HCT116 (cell line): Measurements from ENCODE around the gene MSRB3. TPM values are rescaled to one million over a fixed set of nuclear protein-coding genes. Genes with fewer than 3 reads are reported as not detected.

ENCODE experiments used
- ATAC-seq: fragments of 200-7000 bp; cut with Tn5 transposase; 2 replicates; pipeline ENCODE4 v1.9.1; 2020; ENCODE audit warnings: mild to moderate bottlenecking, moderate library complexity
- BruUV-seq: library from RNA; stranded (reverse); fragments of 400-500 nt; replicated peaks from 2 replicates; lab custom pipeline; 2021; lab: Mats Ljungman, UMichigan
- CTCF ChIA-PET: fragments of 300-600 bp; sonication (Branson Sonifier 250); formaldehyde crosslinking; loops from one replicate; lab custom pipeline; 2021; ENCODE audit warnings: antibody characterized with exemption; lab: Charles Lee
- POLR2A ChIA-PET: fragments of 300-600, 350-600 bp; sonication (Branson Sonifier 250); formaldehyde crosslinking; loops from one replicate; lab custom pipeline; 2021; ENCODE audit warnings: antibody characterized with exemption; lab: Charles Lee
- RAD21 ChIA-PET, 2 experiments: fragments of 300-600 bp; sonication (Branson Sonifier 250); formaldehyde crosslinking; loops; one replicate each; lab custom pipeline; 2023; ENCODE audit warnings: low total read pairs in 2 of 2; ENCODE audit not compliant: uncharacterized antibody in 2 of 2, unreplicated experiment in 2 of 2, low non-redundant PET in 1 of 2; lab: Charles Lee
- DNase-seq: peaks from one replicate; pipeline ENCODE4 v3.0.0-alpha.2; 2010; ENCODE audit warnings: low read depth, low spot score
- H2AFZ ChIP-seq: fragments of 200-600 bp; shearing (Covaris generic), sonication (generic); 2 replicates; pipeline ENCODE4 v1.6.1; 2017; ENCODE audit warnings: low read depth, mixed run types, mixed read lengths, antibody characterized with exemption, low read length; ENCODE audit not compliant: poor library complexity, severe bottlenecking
- H3K27ac ChIP-seq: 2 replicates; pipeline ENCODE4 v1.5.1; 2012; ENCODE audit warnings: low read depth, low read length
- H3K27me3 ChIP-seq: fragments of 200-600 bp; sonication (generic); 2 replicates; pipeline ENCODE4 v1.6.1; 2016; ENCODE audit warnings: mixed run types, low read length, mixed read lengths; ENCODE audit not compliant: insufficient read depth
- H3K36me3 ChIP-seq, 2 experiments: fragments of 200-500 bp in 1 of 2; fragments of 200-600 bp in 1 of 2; sonication (Bioruptor generic) in 1 of 2; sonication (generic) in 1 of 2; 2 replicates each; pipeline versions ENCODE4 v1.5.1 to v1.6.1; 2014 to 2016; ENCODE audit warnings: low read length in 2 of 2, inconsistent platforms in 1 of 2, mixed read lengths in 1 of 2, mixed run types in 1 of 2; ENCODE audit not compliant: insufficient read depth in 2 of 2, control insufficient read depth in 1 of 2
- H3K4me1 ChIP-seq, 2 experiments: fragments of 200-600 bp in 1 of 2; sonication (generic) in 1 of 2; 2 replicates each; pipeline versions ENCODE4 v1.5.1 to v1.6.1; 2012 to 2017; ENCODE audit warnings: low read length in 2 of 2, inconsistent platforms in 1 of 2, mild to moderate bottlenecking in 1 of 2, mixed read lengths in 1 of 2, mixed run types in 1 of 2, moderate library complexity in 1 of 2; ENCODE audit not compliant: insufficient read depth in 2 of 2, control insufficient read depth in 1 of 2
- H3K4me2 ChIP-seq: fragments of 200-600 bp; sonication (generic); 2 replicates; pipeline ENCODE4 v1.6.1; 2017; ENCODE audit warnings: mixed run types, low read length, mixed read lengths
- H3K4me3 ChIP-seq, 2 experiments: fragments of 200-600 bp in 1 of 2; sonication (generic) in 1 of 2; replicated peaks in 1 of 2; 2 replicates each; pipeline ENCODE4 v1.5.1; 2011 to 2016; ENCODE audit warnings: low read length in 2 of 2, control low read depth in 1 of 2, low read depth in 1 of 2, mild to moderate bottlenecking in 1 of 2, mixed read lengths in 1 of 2, mixed run types in 1 of 2
- H3K79me2 ChIP-seq: fragments of 200-600 bp; sonication (generic); 2 replicates; pipeline ENCODE4 v1.6.1; 2017; ENCODE audit warnings: mild to moderate bottlenecking, mixed run types, low read length, moderate library complexity, mixed read lengths; ENCODE audit not compliant: insufficient read depth
- H3K9ac ChIP-seq: fragments of 200-600 bp; sonication (generic); 2 replicates; pipeline ENCODE4 v1.6.1; 2016; ENCODE audit warnings: low read length, mixed read lengths
- H3K9me2 ChIP-seq: fragments of 200-600 bp; sonication (generic), shearing (Covaris generic); 2 replicates; pipeline ENCODE4 v1.6.1; 2017; ENCODE audit warnings: mixed run types, mild to moderate bottlenecking, moderate library complexity; ENCODE audit not compliant: insufficient read depth
- H3K9me3 ChIP-seq, 2 experiments: fragments of 200-500 bp in 1 of 2; fragments of 200-600 bp in 1 of 2; sonication (Bioruptor generic) in 1 of 2; sonication (generic) in 1 of 2; 2 replicates each; pipeline ENCODE4 v1.6.1; 2014 to 2017; ENCODE audit warnings: low read length in 2 of 2, mixed read lengths in 2 of 2, inconsistent platforms in 1 of 2, low read depth in 1 of 2, mild to moderate bottlenecking in 1 of 2, mixed run types in 1 of 2, moderate library complexity in 1 of 2; ENCODE audit not compliant: control insufficient read depth in 1 of 2, insufficient read depth in 1 of 2
- H4K20me1 ChIP-seq: fragments of 200-600 bp; sonication (generic), shearing (Covaris generic); 2 replicates; pipeline ENCODE4 v1.6.1; 2017; ENCODE audit warnings: mixed run types, mild to moderate bottlenecking, moderate library complexity; ENCODE audit not compliant: insufficient read depth
- ATF3 ChIP-seq: IDR thresholded peaks from 2 replicates; pipeline ENCODE4 v1.6.1; 2012
- CBX3 ChIP-seq: IDR thresholded peaks from 2 replicates; pipeline ENCODE4 v1.6.1; 2012; ENCODE audit warnings: low read depth
- CEBPB ChIP-seq: IDR thresholded peaks from 2 replicates; pipeline ENCODE4 v1.6.1; 2012; ENCODE audit warnings: low read depth
- CTCF ChIP-seq, 3 experiments: fragments of 200-600 bp in 1 of 3; sonication (generic) in 1 of 3; IDR thresholded peaks in 2 of 3; conservative IDR thresholded peaks in 1 of 3; 2 replicates each; pipeline ENCODE4 v1.5.1; 2012 to 2017; ENCODE audit warnings: low read depth in 2 of 3, low read length in 2 of 3, antibody characterized with exemption in 1 of 3, borderline replicate concordance in 1 of 3, control low read depth in 1 of 3, mild to moderate bottlenecking in 1 of 3, mixed read lengths in 1 of 3, mixed run types in 1 of 3, moderate library complexity in 1 of 3; ENCODE audit not compliant: insufficient read depth in 1 of 3
- EGR1 ChIP-seq: IDR thresholded peaks from 2 replicates; pipeline ENCODE4 v1.6.1; 2012; ENCODE audit warnings: low read depth
- ELF1 ChIP-seq: IDR thresholded peaks from 2 replicates; pipeline ENCODE4 v1.6.1; 2012; ENCODE audit warnings: low read depth, borderline replicate concordance
- EZH2 ChIP-seq: fragments of 200-600 bp; sonication (generic); IDR thresholded peaks from 2 replicates; pipeline ENCODE4 v1.6.1; 2017; ENCODE audit warnings: antibody characterized with exemption, mixed run types
- EZH2phosphoT487 ChIP-seq: fragments of 200-600 bp; IDR thresholded peaks from 2 replicates; pipeline ENCODE4 v1.6.1; 2018; ENCODE audit warnings: antibody characterized with exemption, borderline replicate concordance
- JUND ChIP-seq: IDR thresholded peaks from 2 replicates; pipeline ENCODE4 v1.6.1; 2012
- POLR2AphosphoS5 ChIP-seq: IDR thresholded peaks from 2 replicates; pipeline ENCODE4 v1.6.1; 2011; ENCODE audit warnings: mild to moderate bottlenecking, low read depth, low read length, moderate library complexity
- RAD21 ChIP-seq: IDR thresholded peaks from 2 replicates; pipeline ENCODE4 v1.6.1; 2012; ENCODE audit warnings: low read depth, mild to moderate bottlenecking
- REST ChIP-seq: IDR thresholded peaks from 2 replicates; pipeline ENCODE4 v1.6.1; 2012; ENCODE audit warnings: low read depth
- SP1 ChIP-seq: IDR thresholded peaks from 2 replicates; pipeline ENCODE4 v1.6.1; 2012; ENCODE audit warnings: low read depth
- SRF ChIP-seq: IDR thresholded peaks from 2 replicates; pipeline ENCODE4 v1.6.1; 2012; ENCODE audit warnings: low read depth
- YY1 ChIP-seq: IDR thresholded peaks from 2 replicates; pipeline ENCODE4 v1.6.1; 2011; ENCODE audit warnings: low read length, low read depth, moderate library complexity, mild to moderate bottlenecking; ENCODE audit not compliant: insufficient replicate concordance; ENCODE audit errors: extremely low read depth
- ZBTB33 ChIP-seq: IDR thresholded peaks from 2 replicates; pipeline ENCODE4 v1.6.1; 2011; ENCODE audit warnings: mild to moderate bottlenecking, low read length, moderate library complexity; ENCODE audit not compliant: insufficient replicate concordance; ENCODE audit errors: extremely low read depth
- ZFX ChIP-seq: fragments of 450-650 bp; IDR thresholded peaks from 2 replicates; pipeline ENCODE4 v1.6.1; 2017
- ZNF274 ChIP-seq: fragments of 200-500 bp; sonication (Bioruptor generic); IDR thresholded peaks from 2 replicates; pipeline ENCODE4 v1.6.1; 2014; ENCODE audit warnings: mild to moderate bottlenecking, low read depth, low read length, inconsistent platforms
- intact Hi-C: fragments of 100-400 bp; cut with micrococcal nuclease; formaldehyde crosslinking; loops from 2 replicates; pipeline ENCODE4 v1.10.0; 2022
- total RNA-seq: library from RNA; stranded (reverse); gene quantifications from one replicate; pipeline ENCODE4 v1.2.1, GENCODE V29; 2021; ENCODE audit not compliant: unreplicated experiment
- TF ChIP-seq, protein P1 (sequence below): IDR thresholded peaks from 2 replicates; pipeline ENCODE4 v1.6.1; 2012

The MSRB3 gene
- total RNA-seq, 1 experiment from 2014 or later: 8.2 TPM

- H2AFZ ChIP-seq: peak overlapping the region; percentile 39
- peak; percentile 33 for DNase-seq
- ChIA-PET POLR2A (interaction anchor here (1.4 to 1.7 kb wide), 2 partner anchors 289 to 344 kb away, joined by 3 to 5 read pairs; no protein-coding TSS in a partner anchor), RAD21 (no interaction called here), CTCF (interaction anchor here (0.6 to 1.6 kb wide), 7 partner anchors 13 to 773 kb away, joined by 3 to 5 read pairs (median 4); no protein-coding TSS in a partner anchor)
- peak overlapping the region; percentile 95; the same call in 1 of the 2 replicates for H3K27ac ChIP-seq
- peak overlapping the region; percentile 46 for H3K4me2 ChIP-seq
- no peak overlapping the region; a peak in 1 of 4 replicates for H3K4me3 ChIP-seq
- BruUV-seq: no TSS peak
- H3K27me3 ChIP-seq: no peaks in the 10 kb centered on the region
- no peaks in the 10 kb centered on the region for H3K9me2 ChIP-seq
- intact Hi-C loops: loop anchor here (2.0 to 10.0 kb wide), 7 partner anchors 183 to 511 kb away; partner anchors contain the start of gene HMGA2
- no peaks in the 10 kb centered on the region for H3K9me3 ChIP-seq
- peaks cover 41 to 91% of the 10 kb centered on the region in 2 experiments for H3K4me1 ChIP-seq
- H4K20me1 ChIP-seq: no peaks in the 10 kb centered on the region
- H3K9ac ChIP-seq: peak overlapping the region; percentile 54
- peak; percentile 58; the same call in 1 of the 2 replicates for ATAC-seq
- peaks cover 11% of the 10 kb centered on the region for H3K79me2 ChIP-seq
- peaks cover 0 to 4% of the 10 kb centered on the region in 2 experiments; a peak in 2 of 4 replicates for H3K36me3 ChIP-seq
- TF ChIP-seq ZBTB33 (no peak), RAD21 (peak; percentile 94), ELF1 (no peak), CBX3 (peak; percentile 21; the same call in 1 of the 2 replicates), ATF3 (no peak), ZNF274 (no peak), EZH2phosphoT487 (no peak), REST (no peak), SRF (no peak), CEBPB (no peak; the same call in 1 of the 2 replicates), ZFX (no peak), YY1 (no peak), CTCF (IDR thresholded peaks at IDR 0.05 in 2 of 3, conservative IDR thresholded peaks at IDR 0.05 in 1 of 3; ENCODE audit: borderline replicate concordance in 1 of 3, insufficient read depth in 1 of 3, low read depth in 2 of 3, low read length in 2 of 3) (peak; percentile 45 to 78 (median 73); a peak in 5 of 6 replicates), POLR2AphosphoS5 (no peak), JUND (no peak), EZH2 (no peak), SP1 (peak; percentile 33; the same call in 1 of the 2 replicates), EGR1 (no peak)
- TF ChIP-seq, protein P1, sequence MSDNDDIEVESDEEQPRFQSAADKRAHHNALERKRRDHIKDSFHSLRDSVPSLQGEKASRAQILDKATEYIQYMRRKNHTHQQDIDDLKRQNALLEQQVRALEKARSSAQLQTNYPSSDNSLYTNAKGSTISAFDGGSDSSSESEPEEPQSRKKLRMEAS: 0 out of 2 replicates have a peak, but pooled peaks have one; percentile 7
Measured at GRCh38 chr12:65313719-65314317, 35.3 kb downstream of the MSRB3 start.
